ENCODE data around the gene KCNG2.
"Not testable (repeated sequence)": the region's sequence is repeated elsewhere in the genome, so short reads cannot be mapped to it uniquely, and the experiment has no call there.

Gene KCNG2

GRCh38 chr18:79797518-79798345 lies at the start of gene KCNG2:
KCNG2 (plus strand) TSS chr18:79797938; CDS start chr18:79863668, 65,730 bp downstream.
- DNase-seq, result peak; percentile 63

GRCh38 chr18:79748321-79749180 lies 49.2 kb upstream of the KCNG2 start:
- DNase-seq, result no peak

- DNase-seq, result no peak
Measured at GRCh38 chr18:79749251-79750191, 48.2 kb upstream of the KCNG2 start.

- peak; percentile 33 for DNase-seq
Measured at GRCh38 chr18:79750980-79751571, 46.7 kb upstream of the KCNG2 start.

GRCh38 chr18:79751918-79752578 lies 45.7 kb upstream of the KCNG2 start:
- not testable (repeated sequence) for DNase-seq

GRCh38 chr18:79752946-79753345 lies 44.8 kb upstream of the KCNG2 start:
- not testable (repeated sequence) for DNase-seq

GRCh38 chr18:79753391-79753851 lies 44.3 kb upstream of the KCNG2 start:
- DNase-seq, result no peak

GRCh38 chr18:79754022-79754761 lies 43.5 kb upstream of the KCNG2 start:
- no peak for DNase-seq

- no peak for DNase-seq
Measured at GRCh38 chr18:79754831-79755351, 42.8 kb upstream of the KCNG2 start.

- no peak for DNase-seq
Measured at GRCh38 chr18:79755496-79756142, 42.1 kb upstream of the KCNG2 start.

- no peak for DNase-seq
Measured at GRCh38 chr18:79756143-79756500, 41.6 kb upstream of the KCNG2 start.

GRCh38 chr18:79756826-79757225 lies 40.9 kb upstream of the KCNG2 start:
- DNase-seq, result no peak

- no peak for DNase-seq
Measured at GRCh38 chr18:79760348-79760747, 37.4 kb upstream of the KCNG2 start.

- no peak for DNase-seq
Measured at GRCh38 chr18:79760881-79761280, 36.9 kb upstream of the KCNG2 start.

- DNase-seq, result no peak
Measured at GRCh38 chr18:79763407-79763806, 34.3 kb upstream of the KCNG2 start.

GRCh38 chr18:79764131-79764530 lies 33.6 kb upstream of the KCNG2 start:
- no peak for DNase-seq

- no peak for DNase-seq
Measured at GRCh38 chr18:79765491-79766245, 32.1 kb upstream of the KCNG2 start.

GRCh38 chr18:79766308-79766707 lies 31.4 kb upstream of the KCNG2 start:
- peak; percentile 65 for DNase-seq

GRCh38 chr18:79768745-79769144 lies 29.0 kb upstream of the KCNG2 start:
- DNase-seq, result no peak
